Ovary (tissue), 9 donors: ENCODE measurements around the gene HDGFL2. TPM values are rescaled to one million over a fixed set of nuclear protein-coding genes. Genes with fewer than 3 reads are reported as not detected.

ENCODE experiments used
- DNase-seq, 5 donors: peaks; one replicate each; pipeline ENCODE4 v3.0.0-alpha.2; 2019 to 2020
- H3K27ac ChIP-seq, 2 donors: fragments of 200-600 bp; one replicate each; pipeline versions ENCODE4 v1.5.1 to v1.8.0; 2019 to 2022
- H3K27me3 ChIP-seq: fragments of 200-600 bp; one replicate; pipeline ENCODE4 v1.8.0; 2022
- H3K36me3 ChIP-seq: fragments of 200-600 bp; sonication (generic); one replicate; pipeline ENCODE4 v1.5.1; 2019
- H3K4me1 ChIP-seq: one replicate; pipeline ENCODE4 v1.8.1; 2013; ENCODE audit warnings: mild to moderate bottlenecking, moderate library complexity; ENCODE audit not compliant: insufficient read depth
- H3K4me3 ChIP-seq: fragments of 200-600 bp; sonication (generic); one replicate; pipeline ENCODE4 v1.5.1; 2017
- H3K9me3 ChIP-seq, 2 donors: fragments of 200-600 bp in 1 of 2; sonication (generic) in 1 of 2; one replicate each; pipeline versions ENCODE4 v1.5.1 to v1.8.1; 2013 to 2019; ENCODE audit warnings: mild to moderate bottlenecking in 1 of 2, moderate library complexity in 1 of 2
- CTCF ChIP-seq, 3 donors: fragments of 450-650 bp in 2 of 3; fragments of 200-600 bp in 1 of 3; IDR thresholded peaks; one replicate each; pipeline versions ENCODE4 v1.5.1 to v1.8.0; 2016 to 2022; ENCODE audit warnings: antibody characterized with exemption in 3 of 3, mild to moderate bottlenecking in 1 of 3
- EP300 ChIP-seq: sonication (generic); formaldehyde crosslinking; IDR thresholded peaks from one replicate; pipeline ENCODE4 v1.6.1; 2017; ENCODE audit warnings: antibody characterized with exemption
- POLR2A ChIP-seq: fragments of 450-650 bp; IDR thresholded peaks from one replicate; pipeline ENCODE4 v1.6.1; 2017; ENCODE audit warnings: antibody characterized with exemption, mild to moderate bottlenecking, moderate library complexity
- WGBS, 3 donors: extraction: QIAGEN DNeasy Blood & Tissue Kit in 1 of 3; methylation state at CpG; one replicate each; pipeline versions ENCODE4 v1.1.5 to v1.1.7; 2013 to 2017; 5-methylcytosine and 5-hydroxymethylcytosine counted together
- intact Hi-C, 4 donors: fragments of 100-400 bp; cut with DNase I; formaldehyde crosslinking; loops; one replicate each; pipeline versions ENCODE4 v1.11.0 to v1.15.1; 2022 to 2023
- polyA plus RNA-seq, 2 donors: library from polyadenylated mRNA; stranded (reverse); fragments of 200-250 nt in 1 of 2; fragments of 350-450 nt in 1 of 2; fragmentation: Illumina TruSeq in 1 of 2; extraction: RNeasy Lipid Tissue Mini Kit (QIAGEN cat#74804) in 1 of 2; gene quantifications; one replicate each; pipeline ENCODE4 v1.2.3, GENCODE V29; 2013 to 2014
- total RNA-seq, 7 donors: library from RNA; depleted of rRNA in 2 of 7; stranded (reverse); fragments of >200 nt in 2 of 7; fragmentation: NEBNext Ultra II Directional in 3 of 7; extraction: Animal tissue kit (Norgen Biotek cat#: 25700) in 3 of 7; gene quantifications; one replicate each; pipeline versions ENCODE4 v1.1.0 to v1.2.4, GENCODE V29; 2016 to 2023
- donor health status: DM: no; HTN: no; CAD: no; lungs with moderate emphysema.
- donor health status: DM: no; HTN: no; CAD: no.
- donor health status: Bipolar disorder and iron deficiency.
- donor health status: DM: yes; HTN: yes; CAD: no.
- donor health status: DM: no; HTN: no; CAD: no.
- donor health status: DM: yes; HTN: yes; CAD: no.

The HDGFL2 gene
- total and polyA plus RNA-seq, 9 donors = 28.5 to 77.2 (median 63.0) TPM

- no peak for DNase-seq
- Histone ChIP-seq H3K27me3 (no peaks in the 10 kb centered on the region), H3K4me1 (no peaks in the 10 kb centered on the region), H3K36me3 (no peaks in the 10 kb centered on the region), H3K4me3 (no peak overlapping the region), H3K27ac (no peak overlapping the region), H3K9me3 (no peaks in the 10 kb centered on the region)
- TF ChIP-seq EP300 = no peak
- no peak for TF ChIP-seq POLR2A
- no peak for TF ChIP-seq CTCF (IDR thresholded peaks at IDR 0.05)
- intact Hi-C loops = no loop called here
- 77 to 84% (median 78%) methylated on average over 18 of the region's 18 CpGs for WGBS, 3 donors
These were observed 24.2 kb downstream of the HDGFL2 start for GRCh38 chr19:4496304-4496703.

GRCh38 chr19:4497770-4498389 lies 25.8 kb downstream of the HDGFL2 start:
- 88 to 94% (median 91%) methylated on average over 21 to 25 of the region's 25 CpGs for WGBS, 3 donors
- no peak for TF ChIP-seq POLR2A
- TF ChIP-seq CTCF (IDR thresholded peaks at IDR 0.05) = no peak
- no peak for TF ChIP-seq EP300
- no peak for DNase-seq
- H3K4me1 ChIP-seq = no peaks in the 10 kb centered on the region
- intact Hi-C loops = no loop called here
- no peaks in the 10 kb centered on the region for H3K27me3 ChIP-seq
- H3K4me3 ChIP-seq = no peak overlapping the region
- H3K27ac ChIP-seq = no peak overlapping the region
- H3K9me3 ChIP-seq = no peaks in the 10 kb centered on the region
- no peaks in the 10 kb centered on the region for H3K36me3 ChIP-seq

DNA sequence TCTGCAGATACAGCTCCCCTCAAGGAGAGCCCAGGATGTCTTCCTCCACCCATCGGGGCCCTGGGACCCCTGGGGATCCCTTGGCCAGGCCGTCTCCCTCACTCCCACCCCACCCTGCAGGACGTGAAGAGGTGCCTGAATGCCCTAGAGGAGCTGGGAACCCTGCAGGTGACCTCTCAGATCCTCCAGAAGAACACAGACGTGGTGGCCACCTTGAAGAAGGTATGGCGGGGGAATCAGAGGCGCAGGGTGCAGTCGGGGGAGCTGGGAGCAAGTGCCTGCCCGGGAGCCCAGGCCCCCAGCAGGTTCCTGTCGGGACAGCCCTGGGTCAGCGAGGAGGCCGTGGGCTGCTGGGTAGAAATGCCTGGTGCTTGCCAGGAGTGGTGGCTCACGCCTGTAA lies 26.6 kb downstream of the HDGFL2 start:
- no peaks in the 10 kb centered on the region for H3K36me3 ChIP-seq
- no peaks in the 10 kb centered on the region for H3K27me3 ChIP-seq
- no peak overlapping the region for H3K27ac ChIP-seq
- TF ChIP-seq EP300 = no peak
- TF ChIP-seq CTCF (IDR thresholded peaks at IDR 0.05) = no peak
- no peak for TF ChIP-seq POLR2A
- WGBS, 3 donors = 89 to 95% (median 92%) methylated on average over 12 of the region's 12 CpGs
- H3K4me3 ChIP-seq = no peak overlapping the region
- H3K4me1 ChIP-seq = no peaks in the 10 kb centered on the region
- no peak for DNase-seq
- intact Hi-C loops = no loop called here
- no peaks in the 10 kb centered on the region for H3K9me3 ChIP-seq

- H3K4me3 ChIP-seq = no peak overlapping the region
- H3K9me3 ChIP-seq = no peaks in the 10 kb centered on the region
- TF ChIP-seq CTCF (IDR thresholded peaks at IDR 0.05) = no peak
- no peak for TF ChIP-seq POLR2A
- no peak for TF ChIP-seq EP300
- no peaks in the 10 kb centered on the region for H3K27me3 ChIP-seq
- DNase-seq = no peak
- intact Hi-C loops = no loop called here
- peaks cover 3% of the 10 kb centered on the region for H3K4me1 ChIP-seq
- 93 to 95% (median 93%) methylated on average over 23 of the region's 23 CpGs for WGBS, 3 donors
- H3K27ac ChIP-seq = no peak overlapping the region
- no peaks in the 10 kb centered on the region for H3K36me3 ChIP-seq
These were observed 27.2 kb downstream of the HDGFL2 start for GRCh38 chr19:4499318-4499717.
